Measurements from ENCODE around the gene DHRS4.
"Not testable (repeated sequence)": the region's sequence is repeated elsewhere in the genome, so short reads cannot be mapped to it uniquely, and the experiment has no call there.

DHRS4 gene

GRCh38 chr14:24001679-24002078, 48.1 kb downstream of the DHRS4 start:
- not testable (repeated sequence) for DNase-seq (ENCODE audit: low spot score); H3K14ac ChIP-seq (ENCODE audit: low read length); H2BK5ac ChIP-seq (ENCODE audit: low read length); H2BK120ac ChIP-seq (ENCODE audit: low read depth, low read length); H4K91ac ChIP-seq (ENCODE audit: low read depth, low read length, poor library complexity); H3K4me2 ChIP-seq (ENCODE audit: insufficient read depth, low read length, poor library complexity, severe bottlenecking); H3K4me3 ChIP-seq (ENCODE audit: low read length in 2 of 2); H3K9me3 ChIP-seq (replicated peaks in 1 of 2; ENCODE audit: control insufficient read depth in 2 of 2, insufficient read depth in 1 of 2, low read depth in 1 of 2, low read length in 2 of 2); H3K23ac ChIP-seq (ENCODE audit: low read depth, low read length, poor library complexity); H3K27me3 ChIP-seq (ENCODE audit: control insufficient read depth in 3 of 3, insufficient read depth in 3 of 3, low read depth in 1 of 3, low read length in 3 of 3); H3K36me3 ChIP-seq (replicated peaks in 1 of 2; ENCODE audit: control insufficient read depth in 2 of 2, insufficient read depth in 2 of 2, low read length in 2 of 2); H3K18ac ChIP-seq (ENCODE audit: low read length); H2BK15ac ChIP-seq (ENCODE audit: low read length); H4K8ac ChIP-seq (ENCODE audit: low read depth, low read length); H3K4ac ChIP-seq (ENCODE audit: low read length); H3K9ac ChIP-seq (ENCODE audit: low read depth, low read length, poor library complexity); H3K27ac ChIP-seq (replicated peaks; ENCODE audit: low read length); H3K79me1 ChIP-seq (ENCODE audit: low read depth, low read length); H2AK5ac ChIP-seq (ENCODE audit: low read depth, low read length); H2BK12ac ChIP-seq (ENCODE audit: low read length); H3K4me1 ChIP-seq (ENCODE audit: control insufficient read depth in 2 of 2, insufficient read depth in 1 of 2, low read depth in 1 of 2, low read length in 2 of 2); H2AFZ ChIP-seq (ENCODE audit: low read length)
- WGBS, 2 donors (ENCODE audit: extremely low coverage in 2 of 2, insufficient read length in 2 of 2, insufficient replicate concordance in 1 of 2): no CpG with 5 or more reads among the region's 2 CpGs

GRCh38 chr14:24006471-24006816, 52.9 kb downstream of the DHRS4 start:
- H3K9ac ChIP-seq (ENCODE audit: low read depth, low read length, poor library complexity); H3K79me1 ChIP-seq (ENCODE audit: low read depth, low read length); H3K4me3 ChIP-seq (ENCODE audit: low read length in 2 of 2); H3K27ac ChIP-seq (replicated peaks; ENCODE audit: low read length); H2BK5ac ChIP-seq (ENCODE audit: low read length); H3K14ac ChIP-seq (ENCODE audit: low read length); H3K4me1 ChIP-seq (ENCODE audit: control insufficient read depth in 2 of 2, insufficient read depth in 1 of 2, low read depth in 1 of 2, low read length in 2 of 2); H4K8ac ChIP-seq (ENCODE audit: low read depth, low read length); H2AK5ac ChIP-seq (ENCODE audit: low read depth, low read length); H3K4ac ChIP-seq (ENCODE audit: low read length); H4K91ac ChIP-seq (ENCODE audit: low read depth, low read length, poor library complexity); H2BK15ac ChIP-seq (ENCODE audit: low read length); H3K9me3 ChIP-seq (replicated peaks in 1 of 2; ENCODE audit: control insufficient read depth in 2 of 2, insufficient read depth in 1 of 2, low read depth in 1 of 2, low read length in 2 of 2); H2BK12ac ChIP-seq (ENCODE audit: low read length); H2BK120ac ChIP-seq (ENCODE audit: low read depth, low read length); H3K36me3 ChIP-seq (replicated peaks in 1 of 2; ENCODE audit: control insufficient read depth in 2 of 2, insufficient read depth in 2 of 2, low read length in 2 of 2); DNase-seq (ENCODE audit: low spot score); H3K23ac ChIP-seq (ENCODE audit: low read depth, low read length, poor library complexity): not testable (repeated sequence)
- Histone ChIP-seq H3K27me3 (ENCODE audit: control insufficient read depth in 3 of 3, insufficient read depth in 3 of 3, low read depth in 1 of 3, low read length in 3 of 3) (peaks cover 0 to 10% (median 0%) of the 10 kb centered on the region in 3 experiments), H3K4me2 (ENCODE audit: insufficient read depth, low read length, poor library complexity, severe bottlenecking) (peak overlapping the region; percentile 45), H2AFZ (ENCODE audit: low read length) (peak overlapping the region; percentile 45), H3K18ac (ENCODE audit: low read length) (peak overlapping the region; percentile 17)
- WGBS, 2 donors (ENCODE audit: extremely low coverage in 2 of 2, insufficient read length in 2 of 2, insufficient replicate concordance in 1 of 2): no CpG with 5 or more reads among the region's 15 CpGs

GRCh38 chr14:24006817-24007652, 53.5 kb downstream of the DHRS4 start:
- not testable (repeated sequence) for H2BK12ac ChIP-seq (ENCODE audit: low read length); H3K14ac ChIP-seq (ENCODE audit: low read length); H3K9me3 ChIP-seq (replicated peaks in 1 of 2; ENCODE audit: control insufficient read depth in 2 of 2, insufficient read depth in 1 of 2, low read depth in 1 of 2, low read length in 2 of 2); H3K36me3 ChIP-seq (replicated peaks in 1 of 2; ENCODE audit: control insufficient read depth in 2 of 2, insufficient read depth in 2 of 2, low read length in 2 of 2); H3K4ac ChIP-seq (ENCODE audit: low read length); H3K27ac ChIP-seq (replicated peaks; ENCODE audit: low read length); H2BK120ac ChIP-seq (ENCODE audit: low read depth, low read length); H2BK5ac ChIP-seq (ENCODE audit: low read length); H2AK5ac ChIP-seq (ENCODE audit: low read depth, low read length); H4K91ac ChIP-seq (ENCODE audit: low read depth, low read length, poor library complexity); H3K23ac ChIP-seq (ENCODE audit: low read depth, low read length, poor library complexity); H3K4me1 ChIP-seq (ENCODE audit: control insufficient read depth in 2 of 2, insufficient read depth in 1 of 2, low read depth in 1 of 2, low read length in 2 of 2); H2BK15ac ChIP-seq (ENCODE audit: low read length); H3K79me1 ChIP-seq (ENCODE audit: low read depth, low read length)
- H3K4me2 ChIP-seq (ENCODE audit: insufficient read depth, low read length, poor library complexity, severe bottlenecking): peak overlapping the region; percentile 45
- H3K9ac ChIP-seq (ENCODE audit: low read depth, low read length, poor library complexity): peak overlapping the region; percentile 60
- WGBS, 2 donors (ENCODE audit: extremely low coverage in 2 of 2, insufficient read length in 2 of 2, insufficient replicate concordance in 1 of 2): no CpG with 5 or more reads among the region's 62 CpGs
- DNase-seq (ENCODE audit: low spot score): peak; percentile 37
- H2AFZ ChIP-seq (ENCODE audit: low read length): peak overlapping the region; percentile 56
- H4K8ac ChIP-seq (ENCODE audit: low read depth, low read length): peak overlapping the region; percentile 65
- H3K4me3 ChIP-seq (ENCODE audit: low read length in 2 of 2): peak overlapping the region in 1 of 2 donors; percentile 73
- H3K27me3 ChIP-seq (ENCODE audit: control insufficient read depth in 3 of 3, insufficient read depth in 3 of 3, low read depth in 1 of 3, low read length in 3 of 3): peaks cover 0 to 11% (median 0%) of the 10 kb centered on the region in 3 experiments
- peak overlapping the region; percentile 17 for H3K18ac ChIP-seq (ENCODE audit: low read length)

GRCh38 chr14:24011051-24011450, 57.5 kb downstream of the DHRS4 start:
- no peak overlapping the region for H2BK12ac ChIP-seq (ENCODE audit: low read length)
- H2AK5ac ChIP-seq (ENCODE audit: low read depth, low read length): no peak overlapping the region
- no peak overlapping the region for H3K18ac ChIP-seq (ENCODE audit: low read length)
- H3K27ac ChIP-seq (replicated peaks; ENCODE audit: low read length): no peak overlapping the region
- no peak overlapping the region for H2BK15ac ChIP-seq (ENCODE audit: low read length)
- H3K4me1 ChIP-seq (ENCODE audit: control insufficient read depth in 2 of 2, insufficient read depth in 1 of 2, low read depth in 1 of 2, low read length in 2 of 2): peaks cover 0 to 4% of the 10 kb centered on the region in 2 donors
- H3K9me3 ChIP-seq (replicated peaks in 1 of 2; ENCODE audit: control insufficient read depth in 2 of 2, insufficient read depth in 1 of 2, low read depth in 1 of 2, low read length in 2 of 2): no peaks in the 10 kb centered on the region
- H3K23ac ChIP-seq (ENCODE audit: low read depth, low read length, poor library complexity): no peak overlapping the region
- no peak overlapping the region for H3K4me2 ChIP-seq (ENCODE audit: insufficient read depth, low read length, poor library complexity, severe bottlenecking)
- H4K91ac ChIP-seq (ENCODE audit: low read depth, low read length, poor library complexity): no peak overlapping the region
- H3K27me3 ChIP-seq (ENCODE audit: control insufficient read depth in 3 of 3, insufficient read depth in 3 of 3, low read depth in 1 of 3, low read length in 3 of 3): peaks cover 0 to 22% (median 0%) of the 10 kb centered on the region in 3 experiments
- H3K9ac ChIP-seq (ENCODE audit: low read depth, low read length, poor library complexity): no peak overlapping the region
- peaks cover 2% of the 10 kb centered on the region for H3K79me1 ChIP-seq (ENCODE audit: low read depth, low read length)
- no peak overlapping the region for H3K4ac ChIP-seq (ENCODE audit: low read length)
- no peak overlapping the region for H2AFZ ChIP-seq (ENCODE audit: low read length)
- H3K36me3 ChIP-seq (replicated peaks in 1 of 2; ENCODE audit: control insufficient read depth in 2 of 2, insufficient read depth in 2 of 2, low read length in 2 of 2): no peaks in the 10 kb centered on the region
- H2BK120ac ChIP-seq (ENCODE audit: low read depth, low read length): no peak overlapping the region
- H2BK5ac ChIP-seq (ENCODE audit: low read length): no peak overlapping the region
- H3K4me3 ChIP-seq (ENCODE audit: low read length in 2 of 2): no peak overlapping the region
- no peak overlapping the region for H3K14ac ChIP-seq (ENCODE audit: low read length)
- no peak for DNase-seq (ENCODE audit: low spot score)
- H4K8ac ChIP-seq (ENCODE audit: low read depth, low read length): no peak overlapping the region
- no CpG with 5 or more reads among the region's 2 CpGs for WGBS, 2 donors (ENCODE audit: extremely low coverage in 2 of 2, insufficient read length in 2 of 2, insufficient replicate concordance in 1 of 2)

Measured in neuronal stem cell (in vitro differentiated cells).